Transverse colon (tissue), 4 donors: Measurements from ENCODE around the gene TTLL5. TPM values are rescaled to one million over a fixed set of nuclear protein-coding genes. Genes with fewer than 3 reads are reported as not detected.

Experiments used
- DNase-seq: peaks from one replicate; pipeline ENCODE4 v3.0.0-alpha.2; 2019
- H3K27ac ChIP-seq, 4 donors: fragments of 200-600 bp; sonication (generic); 2 replicates each; pipeline ENCODE4 v1.5.1; 2016 to 2018; ENCODE audit warnings: inconsistent platforms in 4 of 4
- H3K27me3 ChIP-seq: fragments of 200-600 bp; sonication (generic); 2 replicates; pipeline ENCODE4 v1.5.1; 2017; ENCODE audit warnings: inconsistent platforms
- H3K36me3 ChIP-seq, 4 donors: fragments of 200-600 bp; sonication (generic); 2 replicates each; pipeline ENCODE4 v1.5.1; 2017 to 2019; ENCODE audit warnings: inconsistent platforms in 4 of 4
- H3K4me1 ChIP-seq, 4 donors: fragments of 200-600 bp; sonication (generic); 2 replicates each; pipeline ENCODE4 v1.5.1; 2017 to 2020; ENCODE audit warnings: inconsistent platforms in 4 of 4
- H3K4me3 ChIP-seq, 4 donors: fragments of 200-600 bp; sonication (generic); 1 replicate in 1 of 4; 2 replicates in 3 of 4; pipeline versions ENCODE4 v1.5.1 to v1.6.1; 2017 to 2019; ENCODE audit warnings: inconsistent platforms in 4 of 4
- H3K9me3 ChIP-seq, 2 donors: fragments of 200-600 bp; sonication (generic); 2 replicates each; pipeline ENCODE4 v1.5.1; 2017 to 2019; ENCODE audit warnings: inconsistent platforms in 2 of 2
- EP300 ChIP-seq: sonication (generic); formaldehyde crosslinking; IDR thresholded peaks from one replicate; pipeline ENCODE4 v1.6.1; 2017; ENCODE audit warnings: antibody characterized with exemption, low read depth
- POLR2A ChIP-seq: fragments of 450-650 bp; IDR thresholded peaks from one replicate; pipeline ENCODE4 v1.6.1; 2016; ENCODE audit warnings: antibody characterized with exemption, mild to moderate bottlenecking, moderate library complexity
- POLR2AphosphoS5 ChIP-seq, 3 donors: sonication (generic); formaldehyde crosslinking; IDR thresholded peaks; one replicate each; pipeline ENCODE4 v1.6.1; 2016; ENCODE audit warnings: antibody characterized with exemption in 3 of 3
- WGBS, 2 donors: methylation state at CpG; one replicate each; pipeline ENCODE4 v1.1.5; 2018; ENCODE audit warnings: low coverage in 1 of 2; 5-methylcytosine and 5-hydroxymethylcytosine counted together
- in situ Hi-C, 4 donors: fragments of 200-750 bp; cut with MboI; loops; one replicate each; pipeline versions ENCODE4 v1.15.0 to v1.15.1; 2017; ENCODE audit warnings: low sequenced_read_pairs in 3 of 4, low pct_ligation_motif_present in 1 of 4, low pct_unique_long_range_greater_than_20kb in 1 of 4
- intact Hi-C: fragments of 100-400 bp; cut with DNase I; formaldehyde crosslinking; loops from one replicate; pipeline ENCODE4 v1.15.1; 2023; ENCODE audit warnings: low total_unique reads
- total RNA-seq, 4 donors: library from RNA; depleted of rRNA; stranded (reverse); fragments of >200 nt; gene quantifications; one replicate each; pipeline ENCODE4 v1.1.0, GENCODE V29; 2016
- TF ChIP-seq, protein P1 (sequence below), 5 experiments: fragments of 200-600 bp in 3 of 5; fragments of 450-650 bp in 2 of 5; sonication (generic) in 3 of 5; IDR thresholded peaks; 1 replicate in 2 of 5; 2 replicates in 3 of 5; pipeline ENCODE4 v1.5.1; 2016 to 2017; ENCODE audit warnings: antibody characterized with exemption in 5 of 5, inconsistent platforms in 3 of 5, mild to moderate bottlenecking in 2 of 5, moderate library complexity in 1 of 5

The TTLL5 gene
- total RNA-seq, 4 donors from 2014 or later = 16.1 to 264 (median 40.8) TPM

- DNase-seq = no peak
- Histone ChIP-seq H3K4me3 (no peak overlapping the region), H3K27ac (no peak overlapping the region), H3K27me3 (no peaks in the 10 kb centered on the region), H3K36me3 (no peaks in the 10 kb centered on the region), H3K9me3 (no peaks in the 10 kb centered on the region), H3K4me1 (no peaks in the 10 kb centered on the region)
- WGBS, 2 donors = 38 to 48% methylated on average over 4 of the region's 4 CpGs
- intact Hi-C loops (no loop called here), in situ Hi-C loops (no loop called here)
- no peak for TF ChIP-seq POLR2AphosphoS5 (IDR thresholded peaks at IDR 0.05)
- TF ChIP-seq, protein P1, sequence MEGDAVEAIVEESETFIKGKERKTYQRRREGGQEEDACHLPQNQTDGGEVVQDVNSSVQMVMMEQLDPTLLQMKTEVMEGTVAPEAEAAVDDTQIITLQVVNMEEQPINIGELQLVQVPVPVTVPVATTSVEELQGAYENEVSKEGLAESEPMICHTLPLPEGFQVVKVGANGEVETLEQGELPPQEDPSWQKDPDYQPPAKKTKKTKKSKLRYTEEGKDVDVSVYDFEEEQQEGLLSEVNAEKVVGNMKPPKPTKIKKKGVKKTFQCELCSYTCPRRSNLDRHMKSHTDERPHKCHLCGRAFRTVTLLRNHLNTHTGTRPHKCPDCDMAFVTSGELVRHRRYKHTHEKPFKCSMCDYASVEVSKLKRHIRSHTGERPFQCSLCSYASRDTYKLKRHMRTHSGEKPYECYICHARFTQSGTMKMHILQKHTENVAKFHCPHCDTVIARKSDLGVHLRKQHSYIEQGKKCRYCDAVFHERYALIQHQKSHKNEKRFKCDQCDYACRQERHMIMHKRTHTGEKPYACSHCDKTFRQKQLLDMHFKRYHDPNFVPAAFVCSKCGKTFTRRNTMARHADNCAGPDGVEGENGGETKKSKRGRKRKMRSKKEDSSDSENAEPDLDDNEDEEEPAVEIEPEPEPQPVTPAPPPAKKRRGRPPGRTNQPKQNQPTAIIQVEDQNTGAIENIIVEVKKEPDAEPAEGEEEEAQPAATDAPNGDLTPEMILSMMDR (IDR thresholded peaks at IDR 0.05) = no peak
- no peak for TF ChIP-seq EP300
- no peak for TF ChIP-seq POLR2A
Observed at GRCh38 chr14:75643985-75644384, 17.1 kb upstream of the TTLL5 start.

DNA sequence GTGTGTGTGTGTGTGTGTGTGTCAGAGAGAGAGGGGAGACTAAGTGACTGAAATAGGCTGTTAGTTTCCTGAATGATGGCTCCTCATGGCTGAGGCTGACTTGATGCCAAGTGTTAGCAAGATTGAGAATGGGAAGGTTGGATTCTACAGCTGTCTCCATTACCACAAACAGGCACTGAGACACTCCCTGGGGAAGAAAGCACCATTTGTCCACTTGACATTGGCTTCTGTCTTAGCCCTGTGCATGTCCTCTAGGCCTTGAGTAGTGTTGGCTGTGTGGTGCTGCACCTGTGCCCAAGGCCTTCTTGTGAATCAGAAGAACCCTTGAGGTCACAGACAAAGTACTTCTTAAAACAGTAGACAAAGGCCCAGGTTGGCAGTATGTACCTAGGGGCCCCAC is 16.0 kb upstream of the TTLL5 start:
- no peak for DNase-seq
- H3K27me3 ChIP-seq = no peaks in the 10 kb centered on the region
- intact Hi-C loops = no loop called here
- in situ Hi-C loops = no loop called here
- H3K4me3 ChIP-seq = no peak overlapping the region
- H3K27ac ChIP-seq = no peak overlapping the region
- no peaks in the 10 kb centered on the region for H3K4me1 ChIP-seq
- no peak for TF ChIP-seq POLR2A
- TF ChIP-seq POLR2AphosphoS5 (IDR thresholded peaks at IDR 0.05) = no peak
- TF ChIP-seq, protein P1 (IDR thresholded peaks at IDR 0.05) = no peak
- no peak for TF ChIP-seq EP300
- H3K9me3 ChIP-seq = no peaks in the 10 kb centered on the region
- H3K36me3 ChIP-seq = peaks cover 0 to 8% (median 3%) of the 10 kb centered on the region in 4 donors

GRCh38 chr14:75646762-75647161 is 14.3 kb upstream of the TTLL5 start:
- intact Hi-C loops = no loop called here
- H3K9me3 ChIP-seq = no peaks in the 10 kb centered on the region
- no peak overlapping the region for H3K4me3 ChIP-seq
- no peaks in the 10 kb centered on the region for H3K4me1 ChIP-seq
- H3K27me3 ChIP-seq = no peaks in the 10 kb centered on the region
- in situ Hi-C loops = no loop called here
- DNase-seq = no peak
- WGBS, 2 donors = 87% methylated on average over 6 of the region's 6 CpGs; no CpG with 5 or more reads in 1 of the 2 donors
- peaks cover 0 to 23% (median 9%) of the 10 kb centered on the region in 4 donors for H3K36me3 ChIP-seq
- H3K27ac ChIP-seq = no peak overlapping the region
- TF ChIP-seq POLR2AphosphoS5 (IDR thresholded peaks at IDR 0.05) (no peak), EP300 (no peak), POLR2A (no peak)
- TF ChIP-seq, protein P1 (IDR thresholded peaks at IDR 0.05) = no peak

DNA sequence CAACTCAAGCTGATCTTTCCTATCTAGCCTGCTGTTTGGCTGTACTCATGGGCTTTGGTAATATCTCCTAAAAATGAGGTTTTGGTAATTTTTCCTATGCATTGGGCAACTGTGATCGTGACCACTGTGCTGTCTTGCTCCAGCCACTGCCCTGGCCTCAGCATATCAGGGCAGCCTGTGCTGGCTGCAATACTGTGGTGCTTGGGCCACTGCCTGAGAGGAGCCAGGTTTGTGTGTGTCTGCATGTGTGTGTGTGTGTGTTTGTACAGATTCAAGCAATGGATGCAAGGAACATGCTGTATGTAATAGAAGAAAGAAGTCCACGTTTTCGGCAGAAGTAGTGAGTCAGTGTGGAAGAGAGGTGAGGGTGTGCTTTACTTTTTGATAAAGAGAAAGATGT is 13.4 kb upstream of the TTLL5 start:
- Histone ChIP-seq H3K4me1 (no peaks in the 10 kb centered on the region), H3K27me3 (no peaks in the 10 kb centered on the region), H3K9me3 (no peaks in the 10 kb centered on the region), H3K27ac (no peak overlapping the region), H3K4me3 (no peak overlapping the region), H3K36me3 (peaks cover 0 to 28% (median 9%) of the 10 kb centered on the region in 4 donors)
- TF ChIP-seq POLR2AphosphoS5 (IDR thresholded peaks at IDR 0.05) (no peak), POLR2A (no peak), EP300 (no peak)
- TF ChIP-seq, protein P1 (IDR thresholded peaks at IDR 0.05) = no peak
- DNase-seq = no peak
- WGBS, 2 donors = 88 to 92% methylated on average over 2 to 3 of the region's 3 CpGs
- in situ Hi-C loops = no loop called here
- intact Hi-C loops = no loop called here
